IMR-90 (cell line): ENCODE data around the gene GLIS1.

Source experiments
- BHLHE40 ChIP-seq: fragments of 150-350 bp; IDR thresholded peaks from 2 replicates; pipeline ENCODE4 v1.6.1; 2016; ENCODE audit warnings: mild to moderate bottlenecking, low read depth, low read length
- CEBPB ChIP-seq: IDR thresholded peaks from 2 replicates; pipeline ENCODE4 v1.6.1; 2012; ENCODE audit warnings: low read depth, low read length, improper control_type of control experiment
- CHD1 ChIP-seq: IDR thresholded peaks from 2 replicates; pipeline ENCODE4 v1.6.1; 2012; ENCODE audit warnings: low read depth, low read length, improper control_type of control experiment
- CTCF ChIP-seq: conservative IDR thresholded peaks from 2 replicates; pipeline ENCODE4 v1.5.1; 2012; ENCODE audit warnings: mild to moderate bottlenecking, low read depth, low read length, improper control_type of control experiment
- POLR2A ChIP-seq: IDR thresholded peaks from 2 replicates; pipeline ENCODE4 v1.6.1; 2012; ENCODE audit warnings: mild to moderate bottlenecking, low read depth, low read length
- USF2 ChIP-seq: fragments of 150-350 bp; IDR thresholded peaks from 2 replicates; pipeline ENCODE4 v1.6.1; 2017; ENCODE audit warnings: mild to moderate bottlenecking, antibody characterized with exemption, low read length, low read depth

GRCh38 chr1:53771648-53772047 lies 32.7 kb upstream of the GLIS1 start:
- TF ChIP-seq CTCF (no peak), POLR2A (no peak), CEBPB (peak; percentile 74), USF2 (no peak), BHLHE40 (peak; percentile 66), CHD1 (no peak)
